Neural crest cell (in vitro differentiated cells): ENCODE data around the gene GNAQ. TPM values are rescaled to one million over a fixed set of nuclear protein-coding genes. Genes with fewer than 3 reads are reported as not detected.

Experiments used
- DNase-seq: peaks from one replicate; pipeline ENCODE4 v3.0.0; 2021; ENCODE audit warnings: low read depth, mixed read lengths, low spot score
- H3K27ac Mint-ChIP-seq: one replicate; pipeline ENCODE4 v1.8.0; 2021; ENCODE audit warnings: mild to moderate bottlenecking, mixed read lengths; ENCODE audit not compliant: unreplicated experiment
- H3K27me3 Mint-ChIP-seq: 2 replicates; pipeline ENCODE4 v1.8.0; 2021; ENCODE audit warnings: low read depth, mild to moderate bottlenecking, mixed read lengths
- H3K36me3 Mint-ChIP-seq: 2 replicates; pipeline ENCODE4 v1.8.0; 2021; ENCODE audit warnings: low read depth, mild to moderate bottlenecking, mixed read lengths
- H3K4me1 Mint-ChIP-seq: 2 replicates; pipeline ENCODE4 v1.8.0; 2021; ENCODE audit warnings: mixed read lengths
- H3K4me3 Mint-ChIP-seq: one replicate; pipeline ENCODE4 v1.8.0; 2021; ENCODE audit warnings: mild to moderate bottlenecking, mixed read lengths
- H3K9me3 Mint-ChIP-seq: 2 replicates; pipeline ENCODE4 v1.8.0; 2021; ENCODE audit warnings: mixed read lengths
- CTCF ChIP-seq: fragments of 200-600 bp; sonication (generic); conservative IDR thresholded peaks from 2 replicates; pipeline ENCODE4 v1.5.0; 2021; ENCODE audit warnings: antibody characterized with exemption, mild to moderate bottlenecking
- total RNA-seq: library from RNA; stranded (reverse); gene quantifications from 2 replicates; pipeline ENCODE4 v1.2.1, GENCODE V29; 2021

GNAQ gene
- total RNA-seq, 1 donor from 2014 or later = 53.3 TPM

GRCh38 chr9:78000221-78000620, 31.4 kb downstream of the GNAQ start:
- no peaks in the 10 kb centered on the region for H3K27me3 Mint-ChIP-seq
- no peak overlapping the region for H3K4me3 Mint-ChIP-seq
- DNase-seq = no peak
- no peak for TF ChIP-seq CTCF
- H3K4me1 Mint-ChIP-seq = peaks cover 45% of the 10 kb centered on the region
- peaks cover 3% of the 10 kb centered on the region for H3K9me3 Mint-ChIP-seq
- no peak overlapping the region for H3K27ac Mint-ChIP-seq
- peaks cover 5% of the 10 kb centered on the region for H3K36me3 Mint-ChIP-seq

- no peak for DNase-seq
- H3K4me1 Mint-ChIP-seq = peaks cover 40% of the 10 kb centered on the region
- no peaks in the 10 kb centered on the region for H3K27me3 Mint-ChIP-seq
- H3K4me3 Mint-ChIP-seq = no peak overlapping the region
- no peaks in the 10 kb centered on the region for H3K9me3 Mint-ChIP-seq
- H3K27ac Mint-ChIP-seq = no peak overlapping the region
- no peak for TF ChIP-seq CTCF
- H3K36me3 Mint-ChIP-seq = peaks cover 2% of the 10 kb centered on the region
Measured at GRCh38 chr9:77999231-77999631, 32.4 kb downstream of the GNAQ start.

- H3K36me3 Mint-ChIP-seq = peaks cover 2% of the 10 kb centered on the region
- no peak for TF ChIP-seq CTCF
- peak overlapping the region; percentile 44 for H3K27ac Mint-ChIP-seq
- peaks cover 40% of the 10 kb centered on the region for H3K4me1 Mint-ChIP-seq
- no peaks in the 10 kb centered on the region for H3K9me3 Mint-ChIP-seq
- H3K4me3 Mint-ChIP-seq = no peak overlapping the region
- no peaks in the 10 kb centered on the region for H3K27me3 Mint-ChIP-seq
- DNase-seq = no peak
Measured at GRCh38 chr9:77997611-77998284, 33.9 kb downstream of the GNAQ start.

- Mint-ChIP-seq H3K27ac (no peak overlapping the region), H3K4me1 (peaks cover 31% of the 10 kb centered on the region), H3K4me3 (no peak overlapping the region), H3K9me3 (no peaks in the 10 kb centered on the region), H3K36me3 (peaks cover 7% of the 10 kb centered on the region), H3K27me3 (no peaks in the 10 kb centered on the region)
- DNase-seq = no peak
- TF ChIP-seq CTCF = no peak
Measured at GRCh38 chr9:77996696-77997095, 34.9 kb downstream of the GNAQ start.

GRCh38 chr9:77991191-77991590, 40.4 kb downstream of the GNAQ start:
- no peak overlapping the region for H3K27ac Mint-ChIP-seq
- no peaks in the 10 kb centered on the region for H3K9me3 Mint-ChIP-seq
- H3K27me3 Mint-ChIP-seq = no peaks in the 10 kb centered on the region
- H3K4me3 Mint-ChIP-seq = no peak overlapping the region
- TF ChIP-seq CTCF = no peak
- peaks cover 4% of the 10 kb centered on the region for H3K36me3 Mint-ChIP-seq
- peaks cover 26% of the 10 kb centered on the region for H3K4me1 Mint-ChIP-seq
- DNase-seq = no peak
